ENCODE measurements around the gene IPCEF1.

- TF ChIP-seq ZFP3 (CRISPR knock-in tag; IDR thresholded peaks at IDR 0.05) (no peak), ZNF70 (CRISPR knock-in tag; IDR thresholded peaks at IDR 0.05) (no peak), CREB5 (CRISPR knock-in tag; IDR thresholded peaks at IDR 0.05; ENCODE audit: low read depth) (no peak), ZFP30 (CRISPR knock-in tag; IDR thresholded peaks at IDR 0.05) (no peak), ESRRG (CRISPR knock-in tag; IDR thresholded peaks at IDR 0.05) (no peak), PPARA (CRISPR knock-in tag; IDR thresholded peaks at IDR 0.05; ENCODE audit: borderline replicate concordance) (no peak), GLIS3 (CRISPR knock-in tag; IDR thresholded peaks at IDR 0.05) (no peak), RARB (CRISPR knock-in tag; IDR thresholded peaks at IDR 0.05) (no peak), ARNTL (CRISPR knock-in tag; IDR thresholded peaks at IDR 0.05; ENCODE audit: borderline replicate concordance, low read depth) (no peak), SNAI2 (CRISPR knock-in tag; IDR thresholded peaks at IDR 0.05) (no peak), PATZ1 (CRISPR knock-in tag; IDR thresholded peaks at IDR 0.05; ENCODE audit: borderline replicate concordance) (no peak)
These were observed 19.1 kb downstream of the IPCEF1 start for GRCh38 chr6:154337406-154338005.
